Astrocyte (in vitro differentiated cells and primary cell): ENCODE measurements around the gene PLCL1.

Experiments
- EZH2 ChIP-seq: IDR thresholded peaks from 2 replicates; pipeline ENCODE4 v1.6.1; 2012; ENCODE audit warnings: mild to moderate bottlenecking, low read length, inconsistent platforms; ENCODE audit not compliant: insufficient read depth
- TF ChIP-seq, protein P1 (sequence below): IDR thresholded peaks from 2 replicates; pipeline ENCODE4 v1.5.1; 2011; ENCODE audit warnings: low read depth, mild to moderate bottlenecking, inconsistent platforms, low read length, moderate library complexity; ENCODE audit not compliant: insufficient read depth

- TF ChIP-seq, protein P1, sequence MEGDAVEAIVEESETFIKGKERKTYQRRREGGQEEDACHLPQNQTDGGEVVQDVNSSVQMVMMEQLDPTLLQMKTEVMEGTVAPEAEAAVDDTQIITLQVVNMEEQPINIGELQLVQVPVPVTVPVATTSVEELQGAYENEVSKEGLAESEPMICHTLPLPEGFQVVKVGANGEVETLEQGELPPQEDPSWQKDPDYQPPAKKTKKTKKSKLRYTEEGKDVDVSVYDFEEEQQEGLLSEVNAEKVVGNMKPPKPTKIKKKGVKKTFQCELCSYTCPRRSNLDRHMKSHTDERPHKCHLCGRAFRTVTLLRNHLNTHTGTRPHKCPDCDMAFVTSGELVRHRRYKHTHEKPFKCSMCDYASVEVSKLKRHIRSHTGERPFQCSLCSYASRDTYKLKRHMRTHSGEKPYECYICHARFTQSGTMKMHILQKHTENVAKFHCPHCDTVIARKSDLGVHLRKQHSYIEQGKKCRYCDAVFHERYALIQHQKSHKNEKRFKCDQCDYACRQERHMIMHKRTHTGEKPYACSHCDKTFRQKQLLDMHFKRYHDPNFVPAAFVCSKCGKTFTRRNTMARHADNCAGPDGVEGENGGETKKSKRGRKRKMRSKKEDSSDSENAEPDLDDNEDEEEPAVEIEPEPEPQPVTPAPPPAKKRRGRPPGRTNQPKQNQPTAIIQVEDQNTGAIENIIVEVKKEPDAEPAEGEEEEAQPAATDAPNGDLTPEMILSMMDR = no peak
- no peak for TF ChIP-seq EZH2
Measured at GRCh38 chr2:198059800-198060199, 255.4 kb downstream of the PLCL1 start.
